CD14-positive monocyte (primary cell): ENCODE data around the gene TSHZ1. TPM values are rescaled to one million over a fixed set of nuclear protein-coding genes. Genes with fewer than 3 reads are reported as not detected.
A peak's percentile ranks its signal among the peaks of the same experiment; 100 is the strongest.

Experiments
- DNase-seq, 3 donors: peaks; one replicate each; pipeline ENCODE4 v3.0.0-alpha.2; 2011 to 2022
- H2AFZ ChIP-seq: 2 replicates; pipeline ENCODE4 v1.6.0; 2012; ENCODE audit warnings: mild to moderate bottlenecking, low read depth, low read length, inconsistent platforms; ENCODE audit not compliant: insufficient read depth, poor library complexity, severe bottlenecking
- H3K27ac ChIP-seq, 2 donors: 1 replicate in 1 of 2; 2 replicates in 1 of 2; pipeline ENCODE4 v1.5.1; 2012 to 2013; ENCODE audit warnings: low read length in 2 of 2, control low read depth in 1 of 2, inconsistent platforms in 1 of 2, low read depth in 1 of 2, mild to moderate bottlenecking in 1 of 2
- H3K27me3 ChIP-seq, 2 donors: one replicate each; pipeline versions ENCODE4 v1.6.0 to v1.6.1; 2011 to 2013; ENCODE audit warnings: low read length in 2 of 2; ENCODE audit not compliant: control insufficient read depth in 2 of 2, insufficient read depth in 2 of 2
- H3K36me3 ChIP-seq, 2 donors: replicated peaks in 1 of 2; 1 replicate in 1 of 2; 2 replicates in 1 of 2; pipeline versions ENCODE4 v1.5.1 to v1.6.1; 2012 to 2013; ENCODE audit warnings: low read length in 2 of 2, control low read depth in 1 of 2, inconsistent platforms in 1 of 2, mild to moderate bottlenecking in 1 of 2; ENCODE audit not compliant: insufficient read depth in 2 of 2, control insufficient read depth in 1 of 2
- H3K4me1 ChIP-seq, 2 donors: 1 replicate in 1 of 2; 2 replicates in 1 of 2; pipeline versions ENCODE4 v1.5.1 to v1.6.1; 2012 to 2013; ENCODE audit warnings: low read length in 2 of 2, control low read depth in 1 of 2, inconsistent platforms in 1 of 2, mild to moderate bottlenecking in 1 of 2, moderate library complexity in 1 of 2; ENCODE audit not compliant: insufficient read depth in 2 of 2, control insufficient read depth in 1 of 2
- H3K4me2 ChIP-seq: replicated peaks from 2 replicates; pipeline ENCODE3; 2012; ENCODE audit warnings: low read length, moderate library complexity, mild to moderate bottlenecking; ENCODE audit not compliant: poor library complexity, severe bottlenecking; ENCODE audit errors: extremely low read depth
- H3K4me3 ChIP-seq, 3 experiments: fragments of 200-600 bp in 1 of 3; sonication (generic) in 1 of 3; replicated peaks in 1 of 3; 1 replicate in 2 of 3; 2 replicates in 1 of 3; pipeline ENCODE4 v1.5.1; 2011 to 2013; ENCODE audit warnings: low read length in 3 of 3, mild to moderate bottlenecking in 3 of 3, control low read depth in 2 of 3, low read depth in 2 of 3, inconsistent platforms in 1 of 3, moderate library complexity in 1 of 3
- H3K79me2 ChIP-seq: 2 replicates; pipeline ENCODE4 v1.6.0; 2012; ENCODE audit warnings: mild to moderate bottlenecking, control low read depth, inconsistent platforms, low read length, moderate library complexity; ENCODE audit not compliant: insufficient read depth
- H3K9ac ChIP-seq: 2 replicates; pipeline ENCODE4 v1.6.0; 2017; ENCODE audit warnings: low read length, mild to moderate bottlenecking; ENCODE audit not compliant: insufficient read depth, poor library complexity, severe bottlenecking
- H3K9me3 ChIP-seq, 2 donors: replicated peaks in 1 of 2; 1 replicate in 1 of 2; 2 replicates in 1 of 2; pipeline versions ENCODE4 v1.5.1 to v1.6.1; 2012 to 2013; ENCODE audit warnings: low read length in 2 of 2, control low read depth in 1 of 2; ENCODE audit not compliant: control insufficient read depth in 1 of 2, insufficient read depth in 1 of 2
- H4K20me1 ChIP-seq: 2 replicates; pipeline ENCODE4 v1.6.0; 2012; ENCODE audit warnings: mild to moderate bottlenecking, low read length, control low read depth, moderate library complexity; ENCODE audit not compliant: insufficient read depth
- H3K27ac Mint-ChIP-seq, 7 donors: one replicate each; pipeline ENCODE4 v1.8.0; 2020; ENCODE audit warnings: mild to moderate bottlenecking in 7 of 7, mixed read lengths in 7 of 7, moderate library complexity in 6 of 7, inconsistent platforms in 2 of 7
- H3K27me3 Mint-ChIP-seq, 3 donors: one replicate each; pipeline ENCODE4 v1.8.0; 2021 to 2022; ENCODE audit warnings: low read depth in 3 of 3, mild to moderate bottlenecking in 3 of 3, mixed read lengths in 3 of 3, moderate library complexity in 3 of 3, inconsistent platforms in 1 of 3
- H3K36me3 Mint-ChIP-seq, 2 donors: one replicate each; pipeline ENCODE4 v1.8.0; 2020; ENCODE audit warnings: mixed read lengths in 2 of 2, inconsistent platforms in 1 of 2, mild to moderate bottlenecking in 1 of 2
- H3K4me1 Mint-ChIP-seq: one replicate; pipeline ENCODE4 v1.8.0; 2020; ENCODE audit warnings: mild to moderate bottlenecking, mixed read lengths
- H3K4me3 Mint-ChIP-seq, 2 donors: one replicate each; pipeline ENCODE4 v1.8.0; 2020; ENCODE audit warnings: mild to moderate bottlenecking in 2 of 2, mixed read lengths in 2 of 2, moderate library complexity in 1 of 2
- H3K9me3 Mint-ChIP-seq, 7 donors: one replicate each; pipeline ENCODE4 v1.8.0; 2020 to 2022; ENCODE audit warnings: mixed read lengths in 7 of 7, mild to moderate bottlenecking in 6 of 7, moderate library complexity in 6 of 7, inconsistent platforms in 2 of 7
- CTCF ChIP-seq: fragments of 200-600 bp; IDR thresholded peaks from one replicate; pipeline ENCODE4 v1.8.0; 2022; ENCODE audit warnings: antibody characterized with exemption, mild to moderate bottlenecking
- WGBS: methylation state at CpG from one replicate; pipeline ENCODE4 v1.1.5; 2013; ENCODE audit warnings: missing lambda C conversion rate; ENCODE audit not compliant: insufficient coverage; 5-methylcytosine and 5-hydroxymethylcytosine counted together
- intact Hi-C, 2 donors: fragments of 100-400 bp; cut with micrococcal nuclease; formaldehyde crosslinking; loops; one replicate each; pipeline versions ENCODE4 v1.15.0 to v1.15.1; 2023
- polyA plus RNA-seq, 3 donors: library from polyadenylated mRNA; depleted of rRNA in 1 of 3; unstranded in 2 of 3; stranded (reverse) in 1 of 3; fragments of 300-500 nt in 2 of 3; fragments of >200 nt in 1 of 3; fragmentation: Illumina TruSeq in 2 of 3; gene quantifications; 1 replicate in 2 of 3; 2 replicates in 1 of 3; pipeline ENCODE4 v1.2.3, GENCODE V29; 2012 to 2021

Gene TSHZ1
- polyA plus RNA-seq, 3 donors: 0.76 to 3.3 (median 1.4) TPM

- Histone ChIP-seq H3K27me3 (no peaks in the 10 kb centered on the region), H2AFZ (no peak overlapping the region), H3K27ac (no peak overlapping the region), H3K36me3 (no peaks in the 10 kb centered on the region), H3K4me2 (no peak overlapping the region), H3K9me3 (no peaks in the 10 kb centered on the region), H3K79me2 (peaks cover 14% of the 10 kb centered on the region), H3K4me1 (peaks cover 10 to 17% of the 10 kb centered on the region in 2 donors), H3K4me3 (no peak overlapping the region), H4K20me1 (peaks cover 57% of the 10 kb centered on the region), H3K9ac (no peak overlapping the region)
- Mint-ChIP-seq H3K27me3 (peaks cover 0 to 2% (median 0%) of the 10 kb centered on the region in 3 donors), H3K4me3 (no peak overlapping the region), H3K27ac (no peak overlapping the region), H3K4me1 (peaks cover 20% of the 10 kb centered on the region), H3K9me3 (peaks cover 0 to 6% (median 0%) of the 10 kb centered on the region in 7 donors), H3K36me3 (peaks cover 16 to 20% of the 10 kb centered on the region in 2 donors)
- intact Hi-C loops: no loop called here
- TF ChIP-seq CTCF: no peak
- WGBS: 95% methylated on average over 6 of the region's 12 CpGs
- DNase-seq: no peak
These were observed 24.3 kb downstream of the TSHZ1 start for GRCh38 chr18:75234901-75235300.

GRCh38 chr18:75235896-75236295 is 25.3 kb downstream of the TSHZ1 start:
- 33% methylated on average over 3 of the region's 13 CpGs for WGBS
- Mint-ChIP-seq H3K9me3 (peaks cover 2 to 7% (median 3%) of the 10 kb centered on the region in 7 donors), H3K4me3 (peak overlapping the region in 1 of 2 donors; percentile 31), H3K36me3 (peaks cover 15 to 20% of the 10 kb centered on the region in 2 donors), H3K4me1 (peaks cover 17% of the 10 kb centered on the region), H3K27me3 (peaks cover 0 to 2% (median 0%) of the 10 kb centered on the region in 3 donors), H3K27ac (peak overlapping the region in 2 of 7 donors; percentile 12 to 25)
- no peak overlapping the region for H2AFZ ChIP-seq
- peaks cover 0 to 4% of the 10 kb centered on the region in 2 donors for H3K9me3 ChIP-seq
- no peak for TF ChIP-seq CTCF
- H3K4me2 ChIP-seq: no peak overlapping the region
- no peaks in the 10 kb centered on the region for H3K36me3 ChIP-seq
- H3K4me1 ChIP-seq: peaks cover 5 to 8% of the 10 kb centered on the region in 2 donors
- H3K9ac ChIP-seq: no peak overlapping the region
- intact Hi-C loops: no loop called here
- no peak overlapping the region for H3K27ac ChIP-seq
- H3K4me3 ChIP-seq: no peak overlapping the region
- no peaks in the 10 kb centered on the region for H3K27me3 ChIP-seq
- peaks cover 52% of the 10 kb centered on the region for H4K20me1 ChIP-seq
- peaks cover 20% of the 10 kb centered on the region for H3K79me2 ChIP-seq
- DNase-seq: peak in 2 of 3 donors; percentile 31 to 69
